Measurements from ENCODE around the gene LIX1L.
"Not testable (repeated sequence)": the region's sequence is repeated elsewhere in the genome, so short reads cannot be mapped to it uniquely, and the experiment has no call there.

Gene LIX1L

DNA sequence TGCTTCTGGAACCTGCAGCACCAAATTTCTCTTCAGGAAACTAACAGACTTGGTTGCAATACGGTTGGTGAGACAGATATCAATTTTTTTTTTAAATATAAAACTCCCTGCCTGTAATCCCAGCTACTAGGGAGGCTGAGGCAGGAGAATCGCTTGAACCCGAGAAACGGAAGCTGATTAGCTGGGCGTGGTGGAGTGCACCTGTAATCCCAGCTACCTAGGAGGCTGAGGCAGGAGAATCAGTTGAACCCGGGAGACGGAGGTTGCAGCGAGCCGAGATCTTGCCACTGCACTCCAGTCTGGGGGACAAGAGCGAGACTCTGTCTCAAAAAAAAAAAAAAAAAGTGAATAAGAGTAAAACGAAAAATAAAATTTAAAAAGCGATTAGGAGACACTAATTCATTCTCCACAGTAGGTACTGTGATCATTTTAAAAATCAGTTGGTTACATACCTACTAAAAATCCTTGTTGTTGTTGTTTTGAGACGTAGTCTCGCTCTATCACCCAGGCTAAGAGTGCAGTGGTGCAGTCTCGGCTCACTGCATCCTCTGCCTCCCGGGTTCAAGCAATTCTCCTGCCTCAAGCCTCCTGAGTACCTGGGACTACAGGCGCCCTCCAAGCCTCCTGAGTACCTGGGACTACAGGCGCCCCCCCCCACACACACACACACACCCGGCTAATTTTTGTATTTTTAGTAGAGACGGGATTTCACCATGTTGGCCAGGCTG is 29.7 kb downstream of the LIX1L start:
- H3K27me3 ChIP-seq, result no peaks in the 10 kb centered on the region
- H3K4me3 ChIP-seq (ENCODE audit: low read depth in 1 of 2, low read length in 1 of 2), result peak overlapping the region; percentile 67 to 95
- TF ChIP-seq, protein P1, sequence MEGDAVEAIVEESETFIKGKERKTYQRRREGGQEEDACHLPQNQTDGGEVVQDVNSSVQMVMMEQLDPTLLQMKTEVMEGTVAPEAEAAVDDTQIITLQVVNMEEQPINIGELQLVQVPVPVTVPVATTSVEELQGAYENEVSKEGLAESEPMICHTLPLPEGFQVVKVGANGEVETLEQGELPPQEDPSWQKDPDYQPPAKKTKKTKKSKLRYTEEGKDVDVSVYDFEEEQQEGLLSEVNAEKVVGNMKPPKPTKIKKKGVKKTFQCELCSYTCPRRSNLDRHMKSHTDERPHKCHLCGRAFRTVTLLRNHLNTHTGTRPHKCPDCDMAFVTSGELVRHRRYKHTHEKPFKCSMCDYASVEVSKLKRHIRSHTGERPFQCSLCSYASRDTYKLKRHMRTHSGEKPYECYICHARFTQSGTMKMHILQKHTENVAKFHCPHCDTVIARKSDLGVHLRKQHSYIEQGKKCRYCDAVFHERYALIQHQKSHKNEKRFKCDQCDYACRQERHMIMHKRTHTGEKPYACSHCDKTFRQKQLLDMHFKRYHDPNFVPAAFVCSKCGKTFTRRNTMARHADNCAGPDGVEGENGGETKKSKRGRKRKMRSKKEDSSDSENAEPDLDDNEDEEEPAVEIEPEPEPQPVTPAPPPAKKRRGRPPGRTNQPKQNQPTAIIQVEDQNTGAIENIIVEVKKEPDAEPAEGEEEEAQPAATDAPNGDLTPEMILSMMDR (IDR thresholded peaks at IDR 0.05), result no peak
- peaks cover 13% of the 10 kb centered on the region for H3K36me3 ChIP-seq
- H3K27ac ChIP-seq, result peak overlapping the region; percentile 95
- H3K4me1 ChIP-seq (ENCODE audit: control insufficient read depth in 1 of 2, insufficient read depth in 1 of 2, low read depth in 1 of 2, low read length in 1 of 2), result peaks cover 37 to 38% of the 10 kb centered on the region in 2 experiments
- no peaks in the 10 kb centered on the region for H3K9me3 ChIP-seq

DNA sequence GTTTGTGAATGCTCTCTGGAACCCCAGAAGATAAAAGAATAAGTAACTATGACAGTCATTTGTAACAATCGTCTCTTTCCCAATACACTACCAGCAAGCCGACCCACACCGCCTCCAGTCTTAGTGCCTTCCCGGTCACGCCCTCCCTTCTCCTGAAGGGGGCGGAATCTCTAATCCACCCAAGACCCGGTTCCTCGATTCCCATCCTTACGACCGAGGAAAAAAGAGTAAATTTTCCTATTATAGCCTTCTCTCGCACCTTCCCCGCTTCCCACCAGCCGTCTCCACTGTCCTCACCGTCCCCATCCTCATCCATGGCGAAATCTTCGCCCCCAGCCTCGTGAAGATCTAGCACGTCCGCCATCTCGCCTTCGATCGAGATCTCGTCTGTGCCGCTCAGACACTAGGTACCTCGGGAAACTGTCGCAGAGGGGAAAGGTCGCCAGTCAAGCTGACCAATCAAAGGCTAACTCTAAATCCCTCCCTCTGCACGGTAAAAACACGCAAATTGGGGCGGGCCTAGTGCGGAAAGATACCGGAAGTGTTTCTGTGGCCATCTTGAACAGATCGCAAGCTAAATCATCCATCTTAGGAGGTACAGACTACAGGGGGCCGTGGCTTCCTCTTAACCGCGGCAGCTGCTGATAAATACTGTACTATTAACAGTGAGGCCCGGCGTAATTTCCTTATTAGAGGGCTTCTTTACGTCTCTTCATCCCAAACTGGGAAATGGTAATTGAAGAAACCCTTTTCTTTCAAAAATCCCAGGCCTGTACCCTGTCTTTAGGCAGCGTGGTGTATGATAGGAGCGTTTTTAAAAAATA is 30.5 kb downstream of the LIX1L start, which contains the start of gene RBM8A:
Gene RBM8A, minus strand, starts transcription at position 422 of the 824 bp plus-strand sequence. Its CDS starts 58 bp downstream, at position 364.
- Histone ChIP-seq H3K4me3 (ENCODE audit: low read depth in 1 of 2, low read length in 1 of 2) (peak within 1 kb of the TSS; percentile 67 to 95), H3K27ac (peak within 1 kb of the TSS; percentile 95), H3K36me3 (peaks cover 13% of the 10 kb centered on the region), H3K9me3 (no peaks in the 10 kb centered on the region), H3K4me1 (ENCODE audit: control insufficient read depth in 1 of 2, insufficient read depth in 1 of 2, low read depth in 1 of 2, low read length in 1 of 2) (peaks cover 37 to 38% of the 10 kb centered on the region in 2 experiments), H3K27me3 (no peaks in the 10 kb centered on the region)
- TF ChIP-seq, protein P1 (IDR thresholded peaks at IDR 0.05), result peak; percentile 62

DNA sequence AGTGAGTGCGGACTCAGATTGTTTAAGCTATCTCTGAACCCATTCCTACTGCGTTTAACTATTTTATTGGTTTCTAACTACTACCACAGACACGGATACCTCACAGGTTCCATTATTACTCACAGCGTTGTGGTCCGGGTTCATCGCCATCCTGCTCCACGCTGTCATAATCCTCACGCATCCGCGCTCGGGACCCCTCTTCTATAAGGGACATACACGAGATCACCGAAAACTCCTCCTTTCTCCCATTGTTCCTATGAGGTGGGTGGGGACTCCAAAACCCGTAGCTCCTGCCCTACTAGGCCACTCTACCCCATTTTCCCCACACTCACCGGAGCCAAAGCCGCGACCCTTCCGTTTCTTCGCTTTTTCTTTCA is 31.1 kb downstream of the LIX1L start:
- H3K27me3 ChIP-seq, result no peaks in the 10 kb centered on the region
- peaks cover 40 to 42% of the 10 kb centered on the region in 2 experiments for H3K4me1 ChIP-seq (ENCODE audit: control insufficient read depth in 1 of 2, insufficient read depth in 1 of 2, low read depth in 1 of 2, low read length in 1 of 2)
- H3K9me3 ChIP-seq, result no peaks in the 10 kb centered on the region
- peaks cover 13% of the 10 kb centered on the region for H3K36me3 ChIP-seq
- H3K27ac ChIP-seq, result peak overlapping the region; percentile 95
- peak overlapping the region; percentile 67 to 95 for H3K4me3 ChIP-seq (ENCODE audit: low read depth in 1 of 2, low read length in 1 of 2)
- TF ChIP-seq, protein P1 (IDR thresholded peaks at IDR 0.05), result no peak

DNA sequence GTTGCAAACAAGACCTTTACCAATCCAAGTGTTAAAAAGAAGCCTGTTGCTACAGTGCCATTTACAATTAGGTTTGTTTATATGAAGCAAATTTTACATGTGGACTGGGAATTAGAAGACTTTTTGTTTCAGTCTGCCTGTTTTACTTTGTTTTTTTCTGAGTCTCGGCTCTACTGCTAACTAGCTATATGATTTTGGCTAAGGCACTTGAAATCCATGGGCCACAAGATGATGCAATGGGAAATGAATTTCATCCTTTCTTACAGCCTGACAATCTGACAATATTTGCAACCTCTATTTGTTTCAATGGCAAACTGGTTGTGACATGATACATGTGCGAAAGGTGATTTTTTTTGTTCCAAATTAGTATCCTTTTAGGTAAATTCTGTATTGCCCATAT is 35.6 kb downstream of the LIX1L start:
- Histone ChIP-seq H3K27me3 (no peaks in the 10 kb centered on the region), H3K27ac (peak overlapping the region; percentile 67), H3K9me3 (no peaks in the 10 kb centered on the region), H3K4me3 (ENCODE audit: low read depth in 1 of 2, low read length in 1 of 2) (no peak overlapping the region), H3K36me3 (peaks cover 13% of the 10 kb centered on the region), H3K4me1 (ENCODE audit: control insufficient read depth in 1 of 2, insufficient read depth in 1 of 2, low read depth in 1 of 2, low read length in 1 of 2) (peaks cover 60 to 66% of the 10 kb centered on the region in 2 experiments)
- TF ChIP-seq, protein P1 (IDR thresholded peaks at IDR 0.05), result no peak

DNA sequence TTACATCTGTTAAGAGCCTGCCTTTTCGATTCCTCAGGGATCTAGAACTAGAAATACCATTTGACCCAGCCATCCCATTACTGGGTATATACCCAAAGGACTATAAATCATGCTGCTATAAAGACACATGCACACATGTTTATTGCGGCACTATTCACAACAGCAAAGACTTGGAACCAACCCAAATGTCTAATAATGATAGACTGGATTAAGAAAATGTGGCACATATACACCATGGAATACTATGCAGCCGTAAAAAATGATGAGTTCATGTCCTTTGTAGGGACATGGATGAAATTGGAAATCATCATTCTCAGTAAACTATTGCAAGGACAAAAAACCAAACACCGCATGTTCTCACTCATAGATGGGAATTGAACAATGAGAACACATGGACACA is 37.5 kb downstream of the LIX1L start:
- not testable (repeated sequence) for H3K4me3 ChIP-seq (ENCODE audit: low read depth in 1 of 2, low read length in 1 of 2); H3K9me3 ChIP-seq; H3K27ac ChIP-seq; H3K27me3 ChIP-seq
- H3K4me1 ChIP-seq (ENCODE audit: control insufficient read depth in 1 of 2, insufficient read depth in 1 of 2, low read depth in 1 of 2, low read length in 1 of 2), result peaks cover 47 to 53% of the 10 kb centered on the region in 2 experiments
- H3K36me3 ChIP-seq, result peaks cover 10% of the 10 kb centered on the region
